Measurements from ENCODE around the gene CDH4. TPM values are rescaled to one million over a fixed set of nuclear protein-coding genes. Genes with fewer than 3 reads are reported as not detected.
"Not testable (repeated sequence)": the region's sequence is repeated elsewhere in the genome, so short reads cannot be mapped to it uniquely, and the experiment has no call there.

Gene CDH4
- total RNA-seq, 1 donor from 2014 or later: 22.3 TPM

- DNase-seq: no peak
Measured at GRCh38 chr20:61966492-61967244, 714.6 kb downstream of the CDH4 start.

GRCh38 chr20:61967300-61967699 lies 715.2 kb downstream of the CDH4 start:
- DNase-seq: no peak

GRCh38 chr20:61968036-61968810 lies 716.2 kb downstream of the CDH4 start:
- DNase-seq: no peak

- no peak for DNase-seq
Measured at GRCh38 chr20:61968932-61969331, 716.9 kb downstream of the CDH4 start.

GRCh38 chr20:61969806-61970205 lies 717.7 kb downstream of the CDH4 start:
- no peak for DNase-seq

- DNase-seq: no peak
Measured at GRCh38 chr20:61970357-61970756, 718.3 kb downstream of the CDH4 start.

- DNase-seq: not testable (repeated sequence)
Measured at GRCh38 chr20:61971595-61971994, 719.5 kb downstream of the CDH4 start.

- no peak for DNase-seq
Measured at GRCh38 chr20:61972636-61973508, 720.8 kb downstream of the CDH4 start.

- no peak for DNase-seq
Measured at GRCh38 chr20:61973515-61974356, 721.7 kb downstream of the CDH4 start.

GRCh38 chr20:61974357-61974665 lies 722.2 kb downstream of the CDH4 start:
- no peak for DNase-seq

- no peak for DNase-seq
Measured at GRCh38 chr20:61975407-61976129, 723.5 kb downstream of the CDH4 start.

- no peak for DNase-seq
Measured at GRCh38 chr20:61976263-61976643, 724.2 kb downstream of the CDH4 start.

GRCh38 chr20:61976644-61977418 lies 724.8 kb downstream of the CDH4 start:
- no peak for DNase-seq

- no peak for DNase-seq
Measured at GRCh38 chr20:61977419-61977786, 725.3 kb downstream of the CDH4 start.

GRCh38 chr20:61978491-61978890 lies 726.4 kb downstream of the CDH4 start:
- DNase-seq: no peak

- DNase-seq: no peak
Measured at GRCh38 chr20:61979090-61979489, 727.0 kb downstream of the CDH4 start.

GRCh38 chr20:61979701-61980635 lies 727.9 kb downstream of the CDH4 start:
- DNase-seq: no peak

GRCh38 chr20:61980647-61981583 lies 728.9 kb downstream of the CDH4 start:
- DNase-seq: no peak
